ENCODE data around the gene TSR2. TPM values are rescaled to one million over a fixed set of nuclear protein-coding genes. Genes with fewer than 3 reads are reported as not detected.

The TSR2 gene
- polyA plus RNA-seq (ENCODE audit: low read depth in 6 of 6), result 10 to 100 TPM; 63.7 to 91.9 (median 71.3) TPM

- DNase-seq (peak; percentile 72), ATAC-seq (ENCODE audit: low read depth in 2 of 2) (peak; percentile 97 to 99)
- peak within 1 kb of the TSS; percentile 87 to 98 (median 92) for H3K27ac Mint-ChIP-seq
- H3K36me3 Mint-ChIP-seq, result peaks cover 0 to 9% of the 10 kb centered on the region in 2 donors
- H3K4me3 Mint-ChIP-seq, result peak within 1 kb of the TSS; percentile 86 to 99 (median 94)
- peaks cover 25 to 38% (median 29%) of the 10 kb centered on the region in 3 donors for H3K4me1 Mint-ChIP-seq
- peaks cover 0 to 6% (median 0%) of the 10 kb centered on the region in 7 donors for H3K9me3 Mint-ChIP-seq
- peaks cover 0 to 5% (median 0%) of the 10 kb centered on the region in 3 donors for H3K27me3 Mint-ChIP-seq
Measured at GRCh38 chrX:54439960-54440871, at the start of gene TSR2. Gene TSR2, plus strand, starts transcription at chrX:54440404. Its CDS starts 18 bp downstream, at chrX:54440422.

- peaks cover 6 to 8% (median 7%) of the 10 kb centered on the region in 3 donors for H3K27me3 Mint-ChIP-seq
- H3K4me1 Mint-ChIP-seq, result no peaks in the 10 kb centered on the region
- H3K36me3 Mint-ChIP-seq, result no peaks in the 10 kb centered on the region
- no peak for ATAC-seq (ENCODE audit: low read depth in 2 of 2)
- no peak overlapping the region for H3K4me3 Mint-ChIP-seq
- peaks cover 0 to 5% (median 0%) of the 10 kb centered on the region in 7 donors for H3K9me3 Mint-ChIP-seq
- no peak overlapping the region for H3K27ac Mint-ChIP-seq
- DNase-seq, result no peak
Measured at GRCh38 chrX:54397113-54397512, 43.1 kb upstream of the TSR2 start.

GRCh38 chrX:54407266-54407665 is 32.9 kb upstream of the TSR2 start:
- Mint-ChIP-seq H3K36me3 (no peaks in the 10 kb centered on the region), H3K4me3 (no peak overlapping the region), H3K27me3 (peaks cover 0 to 14% (median under 1%) of the 10 kb centered on the region in 3 donors), H3K4me1 (peaks cover 0 to 2% (median 0%) of the 10 kb centered on the region in 3 donors), H3K9me3 (no peaks in the 10 kb centered on the region), H3K27ac (no peak overlapping the region)
- no peak for DNase-seq
- no peak for ATAC-seq (ENCODE audit: low read depth in 2 of 2)

GRCh38 chrX:54411732-54412131 is 28.5 kb upstream of the TSR2 start:
- DNase-seq, result no peak
- ATAC-seq (ENCODE audit: low read depth in 2 of 2), result no peak
- H3K9me3 Mint-ChIP-seq, result peaks cover 0 to 5% (median 0%) of the 10 kb centered on the region in 7 donors
- H3K27ac Mint-ChIP-seq, result no peak overlapping the region
- H3K4me3 Mint-ChIP-seq, result no peak overlapping the region
- peaks cover 0 to 5% of the 10 kb centered on the region in 2 donors for H3K36me3 Mint-ChIP-seq
- peaks cover 0 to 4% (median 0%) of the 10 kb centered on the region in 3 donors for H3K4me1 Mint-ChIP-seq
- peaks cover 11 to 16% (median 11%) of the 10 kb centered on the region in 3 donors for H3K27me3 Mint-ChIP-seq

GRCh38 chrX:54413753-54414152 is 26.5 kb upstream of the TSR2 start:
- no peak for ATAC-seq (ENCODE audit: low read depth in 2 of 2)
- no peak for DNase-seq
- no peak overlapping the region for H3K4me3 Mint-ChIP-seq
- H3K27ac Mint-ChIP-seq, result no peak overlapping the region
- peaks cover 15 to 24% (median 22%) of the 10 kb centered on the region in 3 donors for H3K27me3 Mint-ChIP-seq
- peaks cover 0 to 5% (median 0%) of the 10 kb centered on the region in 7 donors for H3K9me3 Mint-ChIP-seq
- H3K36me3 Mint-ChIP-seq, result peaks cover 0 to 5% of the 10 kb centered on the region in 2 donors
- H3K4me1 Mint-ChIP-seq, result peaks cover 0 to 3% (median 0%) of the 10 kb centered on the region in 3 donors

- DNase-seq (no peak), ATAC-seq (ENCODE audit: low read depth in 2 of 2) (no peak)
- H3K9me3 Mint-ChIP-seq, result peaks cover 0 to 5% (median 0%) of the 10 kb centered on the region in 7 donors
- H3K36me3 Mint-ChIP-seq, result peaks cover 0 to 5% of the 10 kb centered on the region in 2 donors
- peaks cover 0 to 3% (median 0%) of the 10 kb centered on the region in 3 donors for H3K4me1 Mint-ChIP-seq
- H3K4me3 Mint-ChIP-seq, result no peak overlapping the region
- peaks cover 18 to 41% (median 40%) of the 10 kb centered on the region in 3 donors for H3K27me3 Mint-ChIP-seq
- H3K27ac Mint-ChIP-seq, result no peak overlapping the region
Measured at GRCh38 chrX:54415534-54416350, 24.5 kb upstream of the TSR2 start.

DNA sequence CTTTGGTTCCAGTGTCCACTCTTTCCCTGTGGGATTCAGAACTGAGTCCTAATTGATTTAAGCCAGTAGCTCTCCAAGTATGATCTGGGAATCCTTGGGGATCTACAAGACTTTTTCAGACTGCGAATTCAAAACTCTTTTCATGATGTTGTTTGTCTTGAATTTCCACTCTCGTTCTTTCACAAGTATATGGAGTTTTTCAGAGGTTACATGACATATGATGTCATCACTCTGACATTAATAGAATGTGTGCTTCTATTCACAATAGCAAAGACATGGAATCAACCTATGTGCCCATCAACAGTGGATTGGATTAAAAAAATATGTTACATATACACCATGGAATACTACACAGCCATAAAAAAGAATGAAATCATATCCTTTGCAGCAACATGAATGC is 23.2 kb upstream of the TSR2 start:
- Mint-ChIP-seq H3K9me3 (peaks cover 0 to 5% (median 0%) of the 10 kb centered on the region in 7 donors), H3K36me3 (peaks cover 0 to 5% of the 10 kb centered on the region in 2 donors), H3K4me1 (peaks cover 0 to 3% (median 0%) of the 10 kb centered on the region in 3 donors), H3K27me3 (peaks cover 18 to 44% (median 42%) of the 10 kb centered on the region in 3 donors), H3K4me3 (no peak overlapping the region), H3K27ac (no peak overlapping the region)
- no peak for DNase-seq
- ATAC-seq (ENCODE audit: low read depth in 2 of 2), result no peak

DNA sequence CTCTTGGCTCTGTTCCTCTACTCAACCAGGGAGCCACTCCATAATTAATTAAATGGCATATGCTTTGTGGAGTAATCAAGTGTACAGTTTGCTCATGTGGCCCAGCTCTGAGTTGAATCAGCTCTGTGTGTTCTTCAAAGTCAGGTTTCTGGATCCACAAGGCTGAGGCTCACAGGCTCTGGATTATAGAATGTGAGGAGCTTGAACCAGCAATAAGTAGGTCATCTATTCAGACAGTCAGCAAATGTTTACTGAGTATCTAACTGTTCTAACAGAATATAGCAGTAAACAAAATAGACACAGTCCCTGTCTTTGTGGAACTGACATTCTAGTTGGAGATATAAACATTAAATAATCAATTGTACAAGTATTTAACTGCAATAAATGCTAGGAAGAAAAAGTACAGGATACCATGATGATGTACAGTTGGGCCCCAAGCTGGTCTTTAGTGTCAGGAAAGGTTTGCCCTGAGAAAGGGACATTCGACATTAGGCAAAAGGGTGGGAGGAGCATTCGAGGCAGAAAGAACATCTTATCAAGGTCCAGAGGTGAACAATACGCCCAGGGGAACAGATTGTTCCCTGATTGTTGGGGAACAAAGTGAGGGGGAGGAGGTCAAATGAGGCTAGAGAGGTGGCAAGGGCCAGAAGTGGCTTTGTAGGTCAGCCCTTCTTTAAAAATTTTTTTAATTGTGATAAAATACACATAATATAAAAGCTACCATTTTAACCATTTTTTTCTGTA is 20.5 kb upstream of the TSR2 start:
- Mint-ChIP-seq H3K9me3 (peaks cover 0 to 5% (median 0%) of the 10 kb centered on the region in 7 donors), H3K4me3 (no peak overlapping the region), H3K27me3 (peaks cover 14 to 44% (median 42%) of the 10 kb centered on the region in 3 donors), H3K27ac (no peak overlapping the region), H3K4me1 (peaks cover 0 to 3% (median 0%) of the 10 kb centered on the region in 3 donors), H3K36me3 (peaks cover 0 to 5% of the 10 kb centered on the region in 2 donors)
- DNase-seq (no peak), ATAC-seq (ENCODE audit: low read depth in 2 of 2) (no peak)

GRCh38 chrX:54422168-54422567 is 18.0 kb upstream of the TSR2 start:
- no peak for ATAC-seq (ENCODE audit: low read depth in 2 of 2)
- Mint-ChIP-seq H3K27me3 (peaks cover 3 to 33% (median 25%) of the 10 kb centered on the region in 3 donors), H3K9me3 (peaks cover 0 to 2% (median 0%) of the 10 kb centered on the region in 7 donors), H3K4me1 (no peaks in the 10 kb centered on the region), H3K4me3 (no peak overlapping the region), H3K27ac (no peak overlapping the region), H3K36me3 (no peaks in the 10 kb centered on the region)
- no peak for DNase-seq

GRCh38 chrX:54423161-54423888 is 16.9 kb upstream of the TSR2 start:
- Mint-ChIP-seq H3K36me3 (no peaks in the 10 kb centered on the region), H3K4me1 (no peaks in the 10 kb centered on the region), H3K4me3 (no peak overlapping the region), H3K9me3 (peaks cover 0 to 2% (median 0%) of the 10 kb centered on the region in 7 donors), H3K27ac (no peak overlapping the region), H3K27me3 (peaks cover 3 to 33% (median 23%) of the 10 kb centered on the region in 3 donors)
- ATAC-seq (ENCODE audit: low read depth in 2 of 2) (no peak), DNase-seq (no peak)

- no peak for ATAC-seq (ENCODE audit: low read depth in 2 of 2)
- Mint-ChIP-seq H3K27me3 (peaks cover 0 to 16% (median 8%) of the 10 kb centered on the region in 3 donors), H3K4me3 (no peak overlapping the region), H3K9me3 (peaks cover 0 to 2% (median 0%) of the 10 kb centered on the region in 7 donors), H3K36me3 (no peaks in the 10 kb centered on the region), H3K4me1 (no peaks in the 10 kb centered on the region), H3K27ac (no peak overlapping the region)
- no peak for DNase-seq
Measured at GRCh38 chrX:54427837-54428424, 12.3 kb upstream of the TSR2 start.

DNA sequence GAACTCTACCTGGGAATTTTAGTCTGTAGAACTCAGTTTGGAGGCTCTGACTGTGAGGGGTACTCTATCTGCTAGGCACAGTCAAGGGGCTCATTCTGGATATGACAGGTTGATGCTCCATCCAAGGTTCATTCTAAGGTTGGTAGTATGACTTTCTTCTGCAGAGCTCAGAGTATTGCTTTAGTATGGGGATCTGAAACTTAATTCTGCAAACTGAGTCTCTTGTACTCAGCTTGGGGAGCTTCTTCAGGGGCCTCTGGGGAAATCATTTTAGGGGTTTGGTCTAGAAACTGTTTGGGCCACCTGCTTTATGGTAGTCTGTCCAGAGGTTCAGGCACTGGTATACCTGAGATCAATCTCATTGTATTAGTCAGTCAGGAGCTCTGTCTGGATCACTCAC is 9.7 kb upstream of the TSR2 start:
- peaks cover 0 to 22% (median 8%) of the 10 kb centered on the region in 3 donors for H3K27me3 Mint-ChIP-seq

More for the DNA sequence above, 9.7 kb upstream of the TSR2 start:
- no peaks in the 10 kb centered on the region for H3K4me1 Mint-ChIP-seq
- H3K4me3 Mint-ChIP-seq, result peak overlapping the region in 1 of 8 donors; percentile 55
- no peaks in the 10 kb centered on the region for H3K36me3 Mint-ChIP-seq
- H3K9me3 Mint-ChIP-seq, result peaks cover 0 to 2% (median 0%) of the 10 kb centered on the region in 7 donors
- no peak overlapping the region for H3K27ac Mint-ChIP-seq
- no peak for ATAC-seq (ENCODE audit: low read depth in 2 of 2)
- no peak for DNase-seq

All from naive B cell (primary cell).